ENCODE data around the gene TAMM41.

GRCh38 chr3:11757441-11757875, 89.2 kb downstream of the TAMM41 start:
- TF ChIP-seq CTCF (IDR thresholded peaks at IDR 0.05) (no peak), POLR2A (IDR thresholded peaks at IDR 0.05) (no peak)

All from esophagus squamous epithelium (tissue), 4 donors.